CD4-positive, alpha-beta T cell treated with Interleukin-15 for 4 hours (primary cell): Measurements from ENCODE around the gene UGT1A4.

Source experiments
- DNase-seq: peaks from one replicate; pipeline ENCODE4 v3.0.0-alpha.2; 2020; ENCODE audit warnings: low spot score

The UGT1A4 gene

DNA sequence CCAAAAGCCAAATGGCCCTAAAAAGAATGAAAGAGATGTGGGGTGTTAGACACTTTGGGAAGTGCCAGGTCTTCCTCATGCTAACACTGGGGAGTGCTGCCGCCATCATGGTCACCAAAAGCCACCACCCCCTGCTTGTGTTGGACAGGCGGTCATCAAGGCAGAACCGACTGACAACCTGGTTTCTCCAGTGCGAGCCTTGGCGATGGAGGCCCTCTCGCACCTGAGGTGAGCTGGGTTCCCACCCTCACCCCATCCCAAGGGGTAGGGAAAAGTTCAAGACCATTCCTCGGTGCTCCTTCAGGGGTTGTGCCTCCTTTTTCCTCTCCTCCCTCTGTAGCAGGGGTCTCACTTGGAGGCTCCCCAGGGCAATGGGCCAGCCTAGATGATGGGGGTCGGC, 93.2 kb downstream of the UGT1A4 start:
- no peak for DNase-seq

GRCh38 chr2:233813236-233814055, 94.9 kb downstream of the UGT1A4 start:
- DNase-seq, result no peak

DNA sequence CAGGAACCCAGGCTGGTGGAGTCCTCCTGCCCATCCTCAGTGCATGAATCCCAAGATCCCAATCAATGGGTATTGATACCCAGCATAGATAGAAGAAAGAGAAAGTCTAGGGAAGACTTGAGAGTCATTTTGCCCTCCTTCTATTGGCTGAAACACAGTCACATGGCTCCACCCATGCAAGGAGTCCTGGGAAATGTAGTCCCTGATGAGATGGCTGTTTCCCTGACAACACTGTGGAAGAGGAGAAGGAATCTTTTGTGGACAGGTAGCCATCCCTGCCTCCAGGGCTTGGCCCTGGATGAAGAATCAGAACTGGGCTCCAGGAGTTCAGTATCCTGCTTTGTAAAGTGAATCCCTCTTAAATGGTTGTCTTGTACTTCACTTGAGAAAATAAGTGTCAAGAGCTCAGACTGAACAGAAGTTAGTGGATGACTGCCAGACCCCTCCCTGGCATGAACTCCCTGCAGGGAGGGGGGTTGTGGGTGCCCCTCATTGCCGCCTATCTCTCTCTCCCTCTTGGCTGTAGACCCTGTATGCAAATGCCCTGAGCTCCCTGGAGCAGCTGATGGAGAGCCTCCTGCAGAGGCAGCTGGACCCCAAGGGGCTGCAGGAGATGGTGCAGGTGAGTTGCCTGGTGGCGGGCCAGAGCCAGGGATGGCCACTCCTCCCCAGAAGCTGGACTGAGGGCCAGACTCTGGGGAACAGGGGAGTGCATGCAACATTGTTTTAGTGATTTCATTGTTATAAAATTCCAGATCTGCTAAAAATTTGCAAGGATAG, 95.7 kb downstream of the UGT1A4 start:
- DNase-seq, result no peak

- no peak for DNase-seq
Observed at GRCh38 chr2:233815861-233816260, 97.3 kb downstream of the UGT1A4 start.

- DNase-seq, result no peak
Observed at GRCh38 chr2:233816334-233816733, 97.8 kb downstream of the UGT1A4 start.

- no peak for DNase-seq
Observed at GRCh38 chr2:233816771-233817170, 98.2 kb downstream of the UGT1A4 start.

- no peak for DNase-seq
Observed at GRCh38 chr2:233817361-233817911, 98.9 kb downstream of the UGT1A4 start.

DNA sequence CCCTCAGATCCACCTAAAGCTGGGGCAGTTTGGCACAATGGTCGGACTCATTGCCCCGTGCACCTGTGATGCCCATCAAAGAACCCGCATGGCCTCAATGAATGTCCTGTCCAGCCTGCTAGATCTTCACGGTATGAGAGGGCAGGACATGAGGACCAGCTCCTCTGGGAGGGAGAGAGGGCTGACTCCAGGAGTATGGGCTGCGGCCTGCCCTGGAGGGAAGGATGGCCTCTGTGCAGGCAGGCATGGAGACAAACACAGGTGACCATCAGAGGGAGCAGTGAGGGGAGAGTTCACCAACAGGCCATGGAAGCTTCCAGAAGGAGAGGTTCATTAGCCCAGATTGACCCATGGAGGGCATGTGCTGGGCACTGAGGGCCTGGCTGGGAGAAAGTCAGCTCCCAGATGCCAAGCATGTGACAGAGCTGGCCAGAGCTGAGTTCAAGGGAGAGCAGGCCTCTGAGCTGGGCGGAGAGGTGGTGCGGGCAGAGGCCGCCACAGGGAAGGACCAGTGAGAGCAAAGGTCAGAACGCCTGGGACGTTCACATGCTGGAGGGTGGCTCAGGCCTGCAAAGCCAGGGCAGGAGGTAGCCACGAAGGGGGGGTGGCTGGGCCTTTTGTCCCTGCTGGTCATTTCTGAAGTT, 99.6 kb downstream of the UGT1A4 start:
- DNase-seq, result no peak

GRCh38 chr2:233818639-233819621, 100.4 kb downstream of the UGT1A4 start:
- no peak for DNase-seq

- no peak for DNase-seq
Observed at GRCh38 chr2:233819884-233820773, 101.6 kb downstream of the UGT1A4 start.

- no peak for DNase-seq
Observed at GRCh38 chr2:233820774-233821105, 102.2 kb downstream of the UGT1A4 start.

DNA sequence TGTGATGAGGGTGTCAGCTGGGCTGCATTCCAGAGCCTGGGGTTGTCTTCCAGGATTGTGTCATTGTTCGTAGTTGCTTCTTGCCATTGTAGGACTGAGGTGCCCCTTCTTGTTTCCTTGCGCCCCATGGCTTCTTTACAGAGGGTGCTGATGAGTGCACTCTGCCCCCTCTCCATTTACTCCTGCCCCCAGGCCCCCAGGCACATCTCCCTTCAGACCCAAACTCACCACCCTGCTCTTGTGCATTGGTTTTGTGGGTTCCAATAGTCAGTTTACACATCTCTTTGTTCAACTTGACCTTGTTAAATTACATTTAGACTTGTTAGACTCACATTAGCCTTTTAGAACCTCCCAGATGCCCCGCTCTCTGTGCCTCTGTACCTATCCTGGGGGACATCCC, 102.7 kb downstream of the UGT1A4 start:
- no peak for DNase-seq

DNA sequence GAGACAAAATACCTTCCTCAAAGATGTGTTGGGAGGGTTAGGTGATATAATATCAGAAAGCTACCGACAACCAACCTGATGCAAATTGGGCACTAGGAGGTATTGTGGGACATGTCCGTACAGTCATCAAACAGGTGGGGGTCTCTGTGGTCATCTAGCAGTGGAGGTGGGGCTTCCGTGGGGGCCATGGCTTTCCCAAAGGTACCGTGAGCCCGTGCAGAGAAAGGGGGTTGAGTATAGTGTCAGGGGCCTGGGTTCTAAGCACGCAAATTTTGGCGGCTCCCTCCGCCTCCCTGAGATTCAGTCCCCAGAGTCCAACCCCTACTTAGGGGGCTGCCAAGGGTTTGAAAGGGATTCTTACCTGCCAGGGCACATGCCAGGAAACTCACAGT, 103.2 kb downstream of the UGT1A4 start:
- no peak for DNase-seq

DNA sequence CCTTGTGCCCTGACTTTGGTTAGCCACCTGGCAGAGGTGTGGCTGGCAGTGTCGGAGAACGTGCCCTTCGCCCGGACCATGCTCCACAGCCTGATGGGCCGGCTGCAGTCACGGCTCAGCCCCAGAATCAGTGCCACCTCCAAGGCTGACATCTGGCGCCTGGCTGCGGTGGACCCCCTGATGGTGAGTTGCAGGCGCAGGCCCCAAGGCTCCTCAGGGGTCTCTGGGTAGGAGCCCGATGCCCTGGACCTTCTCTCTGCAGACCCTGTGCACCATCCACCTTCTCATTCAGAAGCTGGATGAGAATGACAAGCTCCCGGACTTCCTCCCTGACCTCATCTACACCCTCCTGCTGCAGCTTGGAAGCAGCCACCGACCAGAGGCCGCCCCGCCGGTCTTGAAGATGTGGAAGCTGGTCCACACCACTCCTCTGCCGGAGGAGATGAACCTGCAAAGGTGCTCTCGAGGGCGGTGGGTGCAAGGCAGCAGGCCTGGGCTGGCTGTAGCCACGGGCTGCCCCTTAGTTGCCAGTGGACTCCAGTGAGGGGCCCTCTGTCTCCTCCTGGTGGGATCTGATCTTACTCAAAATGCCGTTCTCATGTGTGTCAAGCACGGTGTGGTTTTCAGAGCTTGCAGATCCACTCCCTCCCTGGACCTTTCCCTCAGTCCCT, 103.7 kb downstream of the UGT1A4 start:
- no peak for DNase-seq
